Measurements from ENCODE around the gene RHBDD2.
"Not testable (repeated sequence)": the region's sequence is repeated elsewhere in the genome, so short reads cannot be mapped to it uniquely, and the experiment has no call there.

Gene RHBDD2

DNA sequence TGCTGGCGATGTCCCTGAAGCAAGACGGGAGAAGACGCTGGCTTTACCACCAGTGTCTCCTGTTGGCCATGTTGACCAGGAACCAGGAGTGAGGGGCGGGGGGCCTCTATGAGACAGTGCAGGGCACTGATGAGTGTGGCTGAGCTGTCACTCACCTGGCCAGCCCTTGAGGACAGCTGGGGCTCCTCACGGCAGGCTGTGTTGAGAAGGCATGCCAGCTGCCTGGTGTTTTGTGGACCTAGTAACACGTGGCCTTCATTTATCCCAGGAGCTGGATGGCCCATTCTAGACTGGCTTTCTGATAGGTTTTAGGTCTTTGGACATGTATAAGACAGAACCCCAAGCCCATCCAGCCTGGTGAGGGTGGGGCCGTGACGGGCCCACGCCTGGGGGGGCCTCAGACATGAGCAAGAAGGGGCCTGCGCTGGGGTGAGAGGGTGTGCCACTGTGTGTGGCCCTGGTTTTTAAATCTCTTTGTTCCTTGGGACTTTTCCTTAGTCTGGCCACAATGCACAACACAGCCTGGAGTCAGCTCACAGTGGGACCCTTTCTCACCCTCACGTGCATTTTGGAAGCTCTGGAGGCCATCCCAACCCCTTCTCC lies 10.5 kb downstream of the RHBDD2 start:
- no peak for DNase-seq (ENCODE audit: low read depth in 2 of 2)

- DNase-seq (ENCODE audit: low read depth in 2 of 2) = no peak
These were observed 11.0 kb downstream of the RHBDD2 start for GRCh38 chr7:75889826-75890225.

DNA sequence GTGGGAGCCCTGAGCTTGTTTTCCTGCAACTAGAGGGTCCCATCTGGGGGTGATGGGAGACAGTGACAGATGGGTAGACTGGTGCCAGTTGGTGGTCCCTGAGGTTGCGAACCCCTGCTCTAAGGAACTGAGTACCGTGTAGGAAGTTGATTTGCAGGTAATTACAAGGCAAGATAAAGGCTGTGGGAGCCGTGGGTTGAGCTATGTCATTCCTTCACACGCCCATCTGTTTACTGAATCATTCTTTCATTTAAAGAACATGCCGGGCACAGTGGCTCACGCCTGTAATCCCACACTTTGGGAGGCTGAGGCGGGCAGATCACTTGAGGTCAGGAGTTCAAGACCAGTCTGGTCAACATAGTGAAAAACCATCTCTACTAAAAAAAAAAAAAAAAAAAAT lies 12.4 kb downstream of the RHBDD2 start:
- DNase-seq (ENCODE audit: low read depth in 2 of 2) = not testable (repeated sequence)

DNA sequence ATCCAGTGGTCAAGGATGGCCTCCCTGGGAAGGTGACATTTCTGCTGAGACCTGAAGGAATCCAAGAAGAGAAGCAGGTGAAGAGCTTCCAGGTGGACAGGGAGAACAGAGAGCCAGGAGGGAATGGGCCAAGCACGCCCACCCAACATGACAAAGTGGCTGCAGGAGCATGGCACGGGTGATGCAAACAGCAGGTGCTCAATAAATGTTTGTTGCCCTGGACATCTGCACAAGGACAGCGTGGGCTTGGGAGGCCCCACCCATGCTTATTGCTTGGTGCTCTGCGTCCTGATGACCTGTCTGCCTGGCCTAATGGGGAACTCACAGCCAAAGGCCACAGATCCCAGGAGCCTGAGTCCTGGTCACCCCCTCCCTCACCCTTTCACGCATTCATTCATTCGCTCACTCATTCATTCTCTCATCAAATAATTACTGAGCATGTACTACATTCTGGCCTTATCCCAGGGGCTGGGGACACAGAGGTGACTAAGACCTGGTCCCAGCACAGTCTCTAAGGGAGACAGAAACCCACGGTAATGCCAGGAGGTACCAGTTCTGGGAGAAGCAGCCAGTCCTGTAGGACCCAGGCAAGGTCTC lies 13.1 kb downstream of the RHBDD2 start:
- no peak for DNase-seq (ENCODE audit: low read depth in 2 of 2)

DNA sequence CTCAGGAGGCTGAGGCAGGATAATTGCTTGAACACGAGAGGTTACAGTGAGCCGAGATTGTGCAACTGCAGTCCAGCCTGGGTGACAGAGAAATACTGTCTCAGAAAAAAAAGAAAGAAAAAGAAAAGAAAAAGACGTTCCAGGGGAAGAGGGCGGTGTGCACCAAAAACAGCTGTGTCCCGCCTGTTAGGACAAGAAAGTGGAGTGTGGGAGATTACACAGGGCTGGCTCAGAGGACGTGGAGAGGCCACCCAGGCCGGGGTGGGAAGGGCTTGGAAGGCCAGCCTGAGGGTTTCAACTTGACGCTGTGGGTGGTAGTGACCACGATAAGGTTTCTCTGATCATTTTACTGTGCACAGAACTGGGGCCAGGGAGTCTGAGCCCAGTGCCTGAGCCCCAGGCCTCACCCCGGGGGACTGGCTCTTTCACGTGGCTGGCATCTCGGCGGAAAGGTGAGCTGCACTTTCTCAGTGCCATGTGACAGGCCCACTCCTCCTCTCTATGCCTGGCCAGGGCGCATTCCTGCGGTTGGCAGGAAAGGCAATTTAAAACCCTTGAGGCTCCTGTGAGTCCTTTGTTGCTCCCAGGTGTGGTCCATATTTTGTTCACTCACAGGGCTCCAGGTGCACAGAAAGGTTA lies 13.9 kb downstream of the RHBDD2 start:
- DNase-seq (ENCODE audit: low read depth in 2 of 2) = no peak

- no peak for DNase-seq (ENCODE audit: low read depth in 2 of 2)
These were observed 18.0 kb downstream of the RHBDD2 start for GRCh38 chr7:75896803-75897327.

- no peak for DNase-seq (ENCODE audit: low read depth in 2 of 2)
These were observed 21.9 kb downstream of the RHBDD2 start for GRCh38 chr7:75900617-75901315.

- no peak for DNase-seq (ENCODE audit: low read depth in 2 of 2)
These were observed 27.2 kb downstream of the RHBDD2 start for GRCh38 chr7:75905785-75906604.

- DNase-seq (ENCODE audit: low read depth in 2 of 2) = no peak
These were observed 28.3 kb downstream of the RHBDD2 start for GRCh38 chr7:75906991-75907667.

DNA sequence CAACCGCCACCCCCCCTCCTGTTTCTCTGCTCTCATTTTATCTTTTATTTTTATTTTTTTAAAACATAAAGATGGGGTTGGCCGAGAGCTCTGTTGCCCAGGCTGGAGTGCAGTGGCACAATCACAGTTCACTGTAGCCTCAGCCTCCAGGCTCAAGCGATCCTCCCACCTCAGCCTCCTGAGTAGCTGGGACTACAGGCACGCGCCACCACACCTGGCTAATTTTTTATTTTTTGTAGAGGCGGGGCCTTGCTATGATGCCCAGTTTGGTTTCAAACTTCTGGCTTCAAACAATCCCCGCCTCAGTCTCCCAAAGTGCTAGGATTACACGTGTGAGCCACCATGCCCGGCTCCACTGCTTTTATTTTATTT lies 28.8 kb downstream of the RHBDD2 start:
- DNase-seq (ENCODE audit: low read depth in 2 of 2) = not testable (repeated sequence)

- no peak for DNase-seq (ENCODE audit: low read depth in 2 of 2)
These were observed 30.8 kb downstream of the RHBDD2 start for GRCh38 chr7:75909521-75910132.

DNA sequence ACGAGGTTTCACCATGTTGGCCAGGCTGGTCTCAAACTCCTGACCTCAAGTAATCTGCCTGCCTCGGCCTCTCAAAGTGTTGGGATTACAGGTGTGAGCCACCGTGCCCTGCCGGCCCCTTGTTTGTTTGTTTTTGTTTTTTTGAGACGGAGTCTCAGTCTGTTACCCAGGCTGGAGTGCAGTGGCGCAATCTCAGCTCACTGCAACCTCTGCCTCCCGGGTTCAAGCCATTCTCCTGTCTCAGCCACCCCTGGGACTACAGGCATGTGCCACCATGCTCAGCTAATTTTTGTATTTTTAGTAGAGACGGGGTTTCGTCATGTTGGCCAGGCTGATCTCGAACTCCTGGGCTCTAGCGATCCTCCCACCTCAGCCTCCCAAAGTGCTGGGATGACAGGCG lies 32.4 kb downstream of the RHBDD2 start:
- not testable (repeated sequence) for DNase-seq (ENCODE audit: low read depth in 2 of 2)

DNA sequence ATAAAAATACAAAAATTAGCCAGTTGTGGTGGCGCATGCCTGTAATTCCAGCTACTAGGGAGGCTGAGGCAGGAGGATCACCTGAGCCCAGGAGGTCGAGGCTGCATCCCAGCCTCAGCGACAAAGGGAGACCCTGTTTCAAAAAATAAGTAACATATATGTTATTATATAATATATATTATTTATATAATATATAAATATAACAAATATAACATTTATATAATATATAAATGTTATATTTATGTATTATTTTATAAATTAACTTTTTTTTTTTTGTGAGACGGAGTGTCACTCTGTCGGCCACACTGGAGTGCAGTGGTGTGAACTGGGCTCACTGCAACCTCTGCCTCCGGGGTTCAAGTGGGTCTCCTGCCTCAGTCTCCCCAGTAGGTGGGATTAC lies 34.6 kb downstream of the RHBDD2 start:
- DNase-seq (ENCODE audit: low read depth in 2 of 2) = no peak

DNA sequence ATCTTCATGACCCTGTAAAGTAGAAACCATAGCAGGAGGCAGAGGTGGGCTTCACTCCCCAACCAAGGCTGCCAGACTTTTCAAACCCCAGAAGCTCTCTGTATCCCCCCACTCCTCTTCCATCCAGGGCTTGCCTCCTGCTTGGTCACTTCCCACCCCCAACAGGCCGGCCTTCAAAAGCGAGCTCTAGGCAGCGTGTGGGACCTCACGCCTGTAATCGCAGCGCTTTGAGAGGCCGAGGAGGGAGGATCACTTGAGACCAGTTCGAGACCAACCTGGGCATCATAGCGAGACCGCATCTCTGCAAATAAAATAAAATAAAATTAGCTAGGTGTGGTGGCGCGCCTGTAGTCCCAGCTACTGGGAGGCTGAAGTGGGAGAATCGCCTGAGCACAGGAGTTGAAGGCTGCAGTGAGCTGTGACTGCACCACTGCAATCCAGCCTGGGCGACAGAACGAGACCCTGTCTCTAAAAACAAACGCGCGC lies 35.4 kb downstream of the RHBDD2 start:
- no peak for DNase-seq (ENCODE audit: low read depth in 2 of 2)

DNA sequence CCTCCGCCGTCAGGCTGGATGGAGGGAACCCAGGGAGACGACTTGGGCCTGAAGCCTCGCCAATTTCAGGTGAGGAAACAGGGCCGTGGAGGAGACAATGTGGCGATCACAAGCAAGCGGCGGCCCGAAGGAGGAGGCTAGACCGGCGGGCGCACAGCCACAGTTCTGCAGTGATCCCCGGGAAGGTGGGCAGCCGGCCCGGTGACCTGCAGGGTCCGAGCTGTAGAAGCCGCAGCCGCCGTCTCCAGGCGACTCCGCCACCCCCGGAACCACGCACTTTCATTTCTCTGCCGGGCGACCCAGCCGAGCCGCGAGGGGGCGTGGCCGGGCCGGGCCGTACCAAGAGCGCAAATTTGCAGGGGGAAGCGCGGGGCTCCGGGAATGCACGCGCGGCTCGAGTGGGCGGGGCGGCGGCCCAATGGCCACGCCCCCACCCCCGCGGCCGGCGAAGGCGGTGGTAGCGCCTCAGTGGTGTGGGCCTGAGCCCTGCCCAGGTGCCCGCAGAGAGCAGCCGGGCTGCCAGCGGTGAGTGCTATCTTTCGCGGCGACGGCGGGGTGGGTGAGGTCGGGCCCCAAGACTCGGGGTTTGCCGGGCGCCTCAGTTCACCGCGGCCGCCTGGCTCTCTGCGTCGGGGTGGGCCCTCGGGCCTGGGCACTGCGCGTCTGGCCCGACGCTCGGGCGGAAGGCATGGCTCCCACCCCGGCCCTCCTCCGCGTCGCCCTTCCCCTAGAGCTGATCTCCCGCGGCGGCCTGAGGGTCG lies 36.0 kb downstream of the RHBDD2 start, which contains the start of gene POR:
Gene POR (plus strand): TSS at position 501 of the 761 bp plus-strand sequence. CDS start 38,847 bp downstream, outside the sequence.
- peak; percentile 95 to 98 for DNase-seq (ENCODE audit: low read depth in 2 of 2)

- DNase-seq (ENCODE audit: low read depth in 2 of 2) = no peak
These were observed 36.8 kb downstream of the RHBDD2 start for GRCh38 chr7:75915416-75916156.

DNA sequence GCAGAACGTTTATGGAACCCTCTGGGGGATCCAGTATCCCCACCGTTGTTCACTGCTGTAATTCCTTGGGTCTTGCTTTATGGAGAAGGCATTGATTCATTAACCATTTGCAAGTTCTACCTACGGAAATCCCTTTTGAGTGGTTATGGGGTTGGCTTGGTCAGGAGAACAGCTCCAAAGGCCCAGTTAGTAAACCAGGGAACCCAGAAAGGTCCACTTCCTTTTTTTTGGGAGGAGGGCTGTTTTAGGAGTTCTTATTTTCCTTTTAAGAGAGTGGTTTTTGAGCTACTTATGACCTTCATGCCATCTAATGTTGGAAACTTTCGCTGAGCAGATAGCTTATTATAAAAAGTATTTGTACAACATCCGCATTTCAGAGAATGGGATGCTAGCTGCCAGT lies 37.4 kb downstream of the RHBDD2 start:
- DNase-seq (ENCODE audit: low read depth in 2 of 2) = no peak

GRCh38 chr7:75916685-75917634 lies 38.1 kb downstream of the RHBDD2 start:
- DNase-seq (ENCODE audit: low read depth in 2 of 2) = no peak
